NCI-H2196 treated with DMSO at 0.1 percent for 48 hours (cell line): ENCODE data around the gene HIGD2A.

Experiments used
- DNase-seq: peaks from one replicate; lab custom pipeline; 2025; ENCODE audit not compliant: unreplicated experiment; lab: John Stamatoyannopoulos, UW

The HIGD2A gene

GRCh38 chr5:176388444-176389134 is at the start of gene HIGD2A, which contains the start of gene NOP16:
Gene HIGD2A (plus strand): TSS chr5:176388751. CDS start chr5:176388820, 69 bp downstream.
Gene NOP16 (minus strand): TSS chr5:176388598. CDS start chr5:176388539, 59 bp downstream.
- DNase-seq, result peak; percentile 96

DNA sequence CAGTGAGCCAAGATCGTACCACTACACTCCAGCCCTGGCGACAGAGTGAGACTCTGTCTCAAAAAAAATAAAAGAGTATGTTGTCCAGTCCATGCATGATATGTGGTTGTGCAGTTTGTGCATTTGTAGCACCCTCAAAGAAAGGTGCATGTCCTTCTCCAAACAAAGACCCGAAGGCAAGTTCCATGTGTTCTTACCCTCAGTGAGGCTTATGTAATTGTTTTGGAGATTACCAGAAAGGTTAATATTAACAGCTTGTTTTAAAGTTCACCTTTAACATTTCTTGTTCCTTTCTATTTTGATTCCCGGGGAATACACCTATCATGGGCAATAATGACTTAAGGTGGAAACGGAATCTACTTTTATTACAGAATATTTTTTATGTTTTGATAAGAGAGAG is 49.2 kb upstream of the HIGD2A start:
- no peak for DNase-seq

DNA sequence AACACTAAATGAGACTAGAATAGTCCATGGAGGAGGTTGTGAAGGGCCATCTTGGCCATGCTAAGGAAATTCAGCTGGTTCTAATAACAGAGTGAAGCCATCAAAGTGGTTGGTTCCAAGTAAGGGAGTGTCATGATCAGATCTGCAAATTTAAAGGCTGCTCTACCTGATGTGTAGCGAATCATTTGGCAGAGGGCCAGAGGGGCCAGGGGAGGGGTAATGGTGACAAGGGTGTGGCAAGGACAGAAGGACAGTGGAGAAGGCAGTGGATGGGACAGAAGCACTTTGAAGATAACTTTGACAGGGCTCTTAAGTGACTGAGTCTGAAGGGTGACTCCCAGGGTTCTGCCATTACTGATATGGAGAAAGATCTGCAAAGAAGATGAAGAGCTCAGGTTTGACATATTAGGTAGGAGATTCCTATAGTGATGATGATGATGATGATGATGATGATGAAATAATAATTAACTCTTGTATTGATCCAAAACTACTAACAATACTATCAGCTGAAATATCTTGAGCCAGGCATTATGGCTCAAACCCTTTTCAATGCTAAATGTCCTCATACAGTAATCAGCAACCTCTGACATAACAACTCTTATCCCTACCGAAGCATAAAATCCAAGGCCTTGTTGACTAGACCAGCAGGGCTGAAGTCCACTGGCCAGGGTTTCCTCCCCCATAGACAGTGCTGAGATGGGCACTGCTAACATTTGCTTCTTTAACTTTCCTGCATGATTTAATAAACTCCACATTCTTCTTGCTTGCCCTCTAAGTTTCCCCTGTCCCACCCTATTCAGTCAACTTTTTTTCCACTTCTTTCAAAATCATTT is 47.0 kb upstream of the HIGD2A start:
- DNase-seq, result no peak

- DNase-seq, result no peak
These were observed 46.4 kb upstream of the HIGD2A start for GRCh38 chr5:176342158-176342483.

GRCh38 chr5:176342766-176343458 is 45.6 kb upstream of the HIGD2A start:
- no peak for DNase-seq

DNA sequence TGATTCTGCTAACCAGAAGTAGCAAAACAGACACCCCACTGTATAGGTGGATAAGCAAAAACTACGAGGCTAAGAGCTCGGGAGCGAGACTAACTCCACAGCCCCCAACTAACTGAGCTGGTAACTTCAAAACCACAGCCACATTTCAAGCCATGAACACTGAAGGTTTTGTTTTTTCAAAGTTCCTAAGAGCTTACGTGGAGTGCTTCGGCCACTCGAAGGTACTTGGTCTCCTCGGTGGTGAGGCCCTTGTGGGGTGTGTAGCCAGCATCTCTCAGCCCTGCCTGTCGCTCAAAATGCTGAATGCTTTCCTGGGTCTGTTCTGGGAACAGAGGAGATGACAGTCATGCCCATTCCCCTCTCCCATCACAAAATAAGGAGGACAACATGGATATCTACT is 38.1 kb upstream of the HIGD2A start:
- DNase-seq, result no peak

- DNase-seq, result no peak
These were observed 36.3 kb upstream of the HIGD2A start for GRCh38 chr5:176352116-176352878.

GRCh38 chr5:176353533-176353932 is 35.0 kb upstream of the HIGD2A start:
- no peak for DNase-seq

GRCh38 chr5:176355400-176356178 is 33.0 kb upstream of the HIGD2A start:
- no peak for DNase-seq

GRCh38 chr5:176356179-176356566 is 32.4 kb upstream of the HIGD2A start:
- DNase-seq, result no peak

- DNase-seq, result no peak
These were observed 28.9 kb upstream of the HIGD2A start for GRCh38 chr5:176359658-176360057.

DNA sequence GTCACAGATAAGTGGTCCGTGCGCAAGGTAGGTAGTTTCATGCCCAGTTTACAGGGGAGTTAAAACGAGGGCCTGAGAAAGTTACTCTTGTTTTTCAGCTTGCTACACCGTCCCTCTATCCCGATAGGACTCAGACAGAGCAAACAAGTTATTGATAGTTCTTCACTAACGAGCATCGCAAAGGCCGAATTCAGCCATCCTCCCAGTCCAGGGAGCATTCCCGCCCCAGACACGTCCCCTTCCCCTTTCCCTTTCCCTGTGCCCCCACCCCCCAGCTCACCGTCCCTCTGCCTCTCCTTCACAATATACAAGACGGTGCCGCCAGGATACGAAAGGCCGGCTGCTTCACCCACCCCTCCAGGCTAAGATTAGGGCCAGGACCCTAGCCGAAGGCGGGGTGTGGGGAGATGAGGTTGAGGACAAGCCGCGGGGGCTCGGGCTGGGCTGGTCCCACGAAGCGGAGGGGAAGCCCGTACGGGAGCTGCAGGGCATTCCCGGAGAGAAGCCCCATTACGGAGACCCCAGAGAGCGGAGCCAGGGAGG is 27.6 kb upstream of the HIGD2A start:
- no peak for DNase-seq

DNA sequence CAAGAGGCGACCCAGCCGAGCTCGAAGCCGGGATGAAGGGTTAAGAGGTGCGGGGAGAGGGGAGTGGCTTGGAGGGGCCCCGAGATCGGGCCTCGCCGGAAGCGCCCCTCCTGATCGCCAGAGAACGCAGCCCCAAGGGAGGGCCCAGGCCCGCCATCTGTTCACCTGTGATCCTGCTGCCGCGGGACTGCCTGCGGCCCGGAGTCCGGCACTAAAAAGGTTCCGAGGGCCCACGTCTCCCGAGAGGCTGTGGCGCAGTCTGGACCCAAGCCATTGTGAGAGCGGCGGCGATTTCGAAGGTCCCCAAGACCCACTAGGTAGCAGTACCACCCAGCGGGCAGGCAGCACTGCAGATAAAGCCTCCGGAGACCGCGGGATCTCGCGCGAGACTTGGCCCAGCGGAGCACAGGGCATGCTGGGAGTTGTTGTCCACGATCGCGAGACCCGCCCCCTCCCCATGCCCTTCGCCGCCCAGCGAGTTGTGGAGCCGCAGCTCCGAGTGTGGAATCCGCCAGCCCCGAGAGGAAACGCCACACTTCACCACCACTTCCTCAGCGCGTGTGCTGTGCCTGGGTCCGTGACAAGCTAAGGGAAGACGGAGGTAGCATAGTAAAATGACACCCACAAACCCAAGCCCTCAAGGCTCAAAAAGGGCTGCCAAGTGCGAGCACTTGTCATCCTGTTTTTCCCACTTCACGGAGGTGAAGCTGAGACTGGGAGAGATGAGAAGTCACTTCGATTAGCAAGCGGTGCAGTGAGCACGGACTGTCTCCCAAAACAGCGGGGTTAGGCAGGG is 26.9 kb upstream of the HIGD2A start, which contains the start of gene KIAA1191:
KIAA1191 (minus strand) TSS at position 328 of the 796 bp plus-strand sequence. CDS start 2,256 bp downstream, outside the sequence.
- peak; percentile 82 for DNase-seq

DNA sequence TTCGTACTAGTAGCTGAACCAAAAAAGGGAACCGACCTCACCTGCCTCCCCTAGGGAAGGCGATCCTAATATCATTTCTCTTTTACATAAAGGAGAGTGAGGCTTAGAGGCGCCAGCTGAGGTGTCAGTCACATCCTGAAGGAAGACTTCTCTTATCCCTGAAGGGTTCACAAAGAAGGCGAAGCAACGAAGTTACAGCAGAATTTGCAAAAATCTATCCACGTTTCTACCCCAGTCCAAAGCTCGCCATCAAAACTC is 26.4 kb upstream of the HIGD2A start:
- DNase-seq, result no peak

- no peak for DNase-seq
These were observed 23.7 kb upstream of the HIGD2A start for GRCh38 chr5:176364765-176365350.

GRCh38 chr5:176365351-176366231 is 23.0 kb upstream of the HIGD2A start, which contains the start of gene ARL10:
Gene ARL10 (plus strand): TSS chr5:176365487. CDS start chr5:176365564, 77 bp downstream.
- DNase-seq, result no peak

- no peak for DNase-seq
These were observed 22.2 kb upstream of the HIGD2A start for GRCh38 chr5:176366232-176366894.
